Left ventricle myocardium inferior (tissue), 1 donor: ENCODE measurements around the gene PIK3R5. TPM values are rescaled to one million over a fixed set of nuclear protein-coding genes. Genes with fewer than 3 reads are reported as not detected.

Source experiments
- DNase-seq: peaks from one replicate; pipeline ENCODE4 v3.0.0-alpha.2; 2020
- H3K27ac ChIP-seq: fragments of 200-600 bp; replicated peaks from 2 replicates; pipeline ENCODE4 v1.8.0; 2021
- H3K27me3 ChIP-seq: fragments of 200-600 bp; 2 replicates; pipeline ENCODE4 v1.8.0; 2021; ENCODE audit warnings: low read depth
- H3K36me3 ChIP-seq: fragments of 200-600 bp; 2 replicates; pipeline ENCODE4 v1.8.0; 2021
- H3K4me1 ChIP-seq: fragments of 200-600 bp; 2 replicates; pipeline ENCODE4 v1.8.0; 2021
- H3K4me3 ChIP-seq: fragments of 200-600 bp; 2 replicates; pipeline ENCODE4 v1.8.0; 2021; ENCODE audit warnings: mild to moderate bottlenecking, moderate library complexity
- H3K9me3 ChIP-seq: fragments of 200-600 bp; replicated peaks from 2 replicates; pipeline ENCODE4 v1.8.0; 2021
- CTCF ChIP-seq: fragments of 200-600 bp; IDR thresholded peaks from 2 replicates; pipeline ENCODE4 v1.8.0; 2021; ENCODE audit warnings: antibody characterized with exemption, mild to moderate bottlenecking, borderline replicate concordance
- intact Hi-C: fragments of 100-400 bp; cut with micrococcal nuclease; formaldehyde crosslinking; loops from one replicate; pipeline ENCODE4 v1.11.0; 2022
- long read RNA-seq: library from polyadenylated mRNA; unstranded; transcript quantifications from one replicate; pipeline ENCODE4 v2.0.0, GENCODE V29; 2021
- total RNA-seq: library from RNA; stranded (reverse); fragmentation: NEBNext Ultra II Directional; extraction: Animal tissue kit (Norgen Biotek cat#: 25700); gene quantifications from one replicate; pipeline ENCODE4 v1.2.1, GENCODE V29; 2021
- donor health status: DM: no; HTN: yes; CAD: no; lungs with severe emphysema.

PIK3R5 gene
- total RNA-seq: 2.7 TPM
- long read RNA-seq, partial matches to known transcripts: 1 of 2 reads
- long read RNA-seq, other reads (novel, unspliced or antisense): 1 of 2 reads

- Histone ChIP-seq H3K4me3 (peak within 1 kb of the TSS; percentile 55), H3K36me3 (no peaks in the 10 kb centered on the region), H3K27me3 (peaks cover 85% of the 10 kb centered on the region), H3K4me1 (peaks cover 6% of the 10 kb centered on the region), H3K27ac (peak within 1 kb of the TSS; percentile 67), H3K9me3 (no peaks in the 10 kb centered on the region)
- TF ChIP-seq CTCF: no peak
- intact Hi-C loops: no loop called here
- peak; percentile 50 for DNase-seq
Measured at GRCh38 chr17:8965394-8966168, at the start of gene PIK3R5. Gene PIK3R5, minus strand, starts transcription at chr17:8965707. Its CDS starts 54,213 bp downstream, at chr17:8911494.

- Histone ChIP-seq H3K4me1 (no peaks in the 10 kb centered on the region), H3K27me3 (peaks cover 91% of the 10 kb centered on the region), H3K9me3 (no peaks in the 10 kb centered on the region), H3K36me3 (no peaks in the 10 kb centered on the region), H3K4me3 (no peak overlapping the region), H3K27ac (no peak overlapping the region)
- intact Hi-C loops: no loop called here
- no peak for TF ChIP-seq CTCF
- DNase-seq: no peak
Measured at GRCh38 chr17:9011001-9011400, 45.5 kb upstream of the PIK3R5 start.

- Histone ChIP-seq H3K27me3 (peaks cover 93% of the 10 kb centered on the region), H3K4me3 (no peak overlapping the region), H3K36me3 (no peaks in the 10 kb centered on the region), H3K27ac (no peak overlapping the region), H3K9me3 (no peaks in the 10 kb centered on the region), H3K4me1 (no peaks in the 10 kb centered on the region)
- DNase-seq: no peak
- no peak for TF ChIP-seq CTCF
- intact Hi-C loops: no loop called here
Measured at GRCh38 chr17:9009737-9010136, 44.2 kb upstream of the PIK3R5 start.

- intact Hi-C loops: no loop called here
- Histone ChIP-seq H3K9me3 (no peaks in the 10 kb centered on the region), H3K27me3 (peaks cover 93% of the 10 kb centered on the region)
Measured at GRCh38 chr17:9009096-9009495, 43.6 kb upstream of the PIK3R5 start.

GRCh38 chr17:9007052-9007714, 41.7 kb upstream of the PIK3R5 start:
- H3K4me3 ChIP-seq: no peak overlapping the region
- no peak for TF ChIP-seq CTCF
- DNase-seq: no peak
- no peak overlapping the region for H3K27ac ChIP-seq
- peaks cover 21% of the 10 kb centered on the region for H3K4me1 ChIP-seq
- H3K27me3 ChIP-seq: peaks cover 96% of the 10 kb centered on the region
- intact Hi-C loops: no loop called here
- H3K36me3 ChIP-seq: no peaks in the 10 kb centered on the region
- H3K9me3 ChIP-seq: no peaks in the 10 kb centered on the region

More at GRCh38 chr17:9009096-9009495, 43.6 kb upstream of the PIK3R5 start:
- no peak for TF ChIP-seq CTCF
- Histone ChIP-seq H3K4me1 (peaks cover 5% of the 10 kb centered on the region), H3K36me3 (no peaks in the 10 kb centered on the region), H3K4me3 (no peak overlapping the region), H3K27ac (no peak overlapping the region)
- DNase-seq: no peak
